GM08714 (cell line): ENCODE data around the gene ANKRD33B.
"Not testable (repeated sequence)": the region's sequence is repeated elsewhere in the genome, so short reads cannot be mapped to it uniquely, and the experiment has no call there.

Experiments
- H3K4me3 ChIP-seq: fragments of 200-500 bp; sonication (Bioruptor generic); 2 replicates; pipeline ENCODE4 v1.5.1; 2014; ENCODE audit warnings: mild to moderate bottlenecking, low read length, inconsistent platforms
- ZNF274 ChIP-seq: IDR thresholded peaks from 2 replicates; pipeline ENCODE4 v1.6.1; 2012; ENCODE audit warnings: mild to moderate bottlenecking, low read depth, low read length

The ANKRD33B gene

DNA sequence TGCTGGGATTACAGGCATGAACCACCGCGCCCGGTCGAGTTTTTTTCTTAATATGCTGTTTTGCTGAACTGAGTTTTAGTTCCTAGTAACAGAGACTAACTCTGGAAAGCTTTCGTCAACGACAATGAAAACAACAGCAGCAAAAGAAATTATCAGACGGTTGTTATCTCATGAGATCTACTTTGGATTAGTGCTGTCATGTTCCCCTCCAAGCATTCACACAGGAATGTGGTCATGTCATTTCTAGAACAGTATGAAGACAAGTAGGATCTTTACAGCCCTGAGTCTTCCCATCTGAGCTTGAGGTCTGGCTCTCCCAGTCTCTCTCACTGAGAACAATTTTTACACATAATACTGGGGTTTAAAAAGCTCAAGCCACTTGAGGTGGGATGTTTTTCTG lies 4.0 kb upstream of the ANKRD33B start:
- no peak overlapping the region for H3K4me3 ChIP-seq
- TF ChIP-seq ZNF274 = no peak

GRCh38 chr5:10562201-10563109 lies 1.4 kb upstream of the ANKRD33B start:
- H3K4me3 ChIP-seq = peak overlapping the region; percentile 76; the same call in 1 of the 2 replicates
- TF ChIP-seq ZNF274 = no peak

GRCh38 chr5:10563110-10563944 lies 543 bp upstream of the ANKRD33B start:
- peak overlapping the region; percentile 76; the same call in 1 of the 2 replicates for H3K4me3 ChIP-seq
- no peak for TF ChIP-seq ZNF274

GRCh38 chr5:10564838-10565784 lies 1.2 kb downstream of the ANKRD33B start:
- H3K4me3 ChIP-seq = peak overlapping the region; percentile 84
- no peak for TF ChIP-seq ZNF274

DNA sequence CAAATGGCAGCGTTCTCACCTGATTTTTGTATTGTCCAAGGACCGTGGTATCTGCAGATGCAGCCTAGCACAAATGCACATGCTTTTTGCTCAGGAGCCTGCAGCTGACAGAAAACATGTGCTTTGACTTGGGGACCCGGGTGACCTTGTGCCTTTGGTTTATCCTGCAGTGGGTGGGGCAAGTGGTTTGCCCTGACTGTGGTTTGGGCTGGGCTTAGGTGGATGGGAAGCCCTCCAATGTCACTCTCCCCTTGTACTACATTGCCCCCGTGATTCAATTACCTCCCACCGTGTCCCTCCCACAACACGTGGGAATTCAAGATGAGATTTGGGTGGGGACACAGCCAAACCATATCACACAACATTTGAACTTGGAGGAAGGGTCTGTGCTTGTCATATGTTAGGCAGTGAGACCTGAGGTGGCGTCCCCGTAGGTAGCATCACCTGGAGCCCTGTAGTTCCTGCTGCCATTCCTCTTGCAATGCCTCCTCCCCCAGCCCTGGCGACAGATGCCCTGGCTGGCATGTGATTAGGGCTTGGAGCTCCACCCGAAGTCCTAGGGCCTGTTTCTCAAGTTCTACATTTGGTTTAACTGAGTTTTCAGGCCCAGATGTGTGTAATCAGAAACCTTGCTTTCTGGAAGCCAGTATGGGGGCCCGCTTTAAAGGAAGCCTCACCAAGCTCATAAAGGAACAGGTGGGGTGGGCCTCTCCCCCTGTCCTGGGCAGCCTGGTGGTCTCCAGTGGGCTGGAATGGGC lies 2.1 kb downstream of the ANKRD33B start:
- no peak for TF ChIP-seq ZNF274

GRCh38 chr5:10566543-10567068 lies 2.7 kb downstream of the ANKRD33B start:
- TF ChIP-seq ZNF274 = no peak
- peak overlapping the region; percentile 84 for H3K4me3 ChIP-seq

More for the DNA sequence above, 2.1 kb downstream of the ANKRD33B start:
- peak overlapping the region; percentile 84 for H3K4me3 ChIP-seq

DNA sequence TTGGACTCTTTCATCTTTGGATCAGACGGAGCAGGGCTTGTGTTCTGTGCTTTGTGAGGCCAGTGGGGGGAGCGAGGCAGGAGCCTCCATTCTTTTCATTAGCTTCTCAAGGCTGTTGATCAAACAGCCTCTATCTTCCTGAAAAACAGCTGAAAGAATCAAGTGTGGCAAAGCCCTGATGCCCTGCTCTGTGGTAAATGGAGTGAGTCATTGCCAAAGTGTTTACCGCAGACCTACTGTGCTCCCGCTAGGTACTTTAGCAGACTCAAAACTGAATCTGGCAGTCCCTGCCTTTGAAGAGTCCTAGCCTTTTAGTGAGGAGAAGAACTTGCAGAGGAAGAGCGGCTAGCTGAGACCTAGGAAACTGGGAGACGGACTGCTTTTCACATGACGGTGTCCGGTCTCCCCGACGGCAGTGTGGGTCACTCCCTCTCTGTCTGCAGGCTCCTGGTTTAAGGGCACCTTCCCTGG lies 3.3 kb downstream of the ANKRD33B start:
- no peak for TF ChIP-seq ZNF274
- peak overlapping the region; percentile 84 for H3K4me3 ChIP-seq

GRCh38 chr5:10567781-10568321 lies 4.0 kb downstream of the ANKRD33B start:
- peak overlapping the region; percentile 84 for H3K4me3 ChIP-seq
- no peak for TF ChIP-seq ZNF274

DNA sequence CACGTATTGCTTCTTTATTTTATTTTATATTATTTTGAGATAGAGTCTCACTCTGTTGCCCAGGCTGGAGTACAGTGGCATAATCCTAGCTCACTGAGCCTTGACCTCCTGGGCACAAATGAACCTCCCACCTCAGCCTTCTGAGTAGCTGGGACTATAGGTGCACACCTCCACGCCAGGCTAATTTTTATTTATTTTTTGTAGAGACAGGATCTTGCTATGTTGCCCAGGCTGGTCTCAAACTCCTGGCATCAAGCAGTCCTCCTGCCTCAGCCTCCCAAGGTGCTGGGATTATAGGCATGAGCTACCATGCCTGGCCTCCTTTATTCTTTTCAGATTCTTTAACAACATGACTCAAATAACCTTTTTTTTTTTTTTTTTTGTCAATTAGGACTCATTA lies 6.7 kb downstream of the ANKRD33B start:
- not testable (repeated sequence) for H3K4me3 ChIP-seq

GRCh38 chr5:10572451-10572850 lies 8.6 kb downstream of the ANKRD33B start:
- H3K4me3 ChIP-seq = no peak overlapping the region
- TF ChIP-seq ZNF274 = no peak

GRCh38 chr5:10573487-10574145 lies 9.7 kb downstream of the ANKRD33B start:
- no peak overlapping the region for H3K4me3 ChIP-seq
- TF ChIP-seq ZNF274 = no peak

DNA sequence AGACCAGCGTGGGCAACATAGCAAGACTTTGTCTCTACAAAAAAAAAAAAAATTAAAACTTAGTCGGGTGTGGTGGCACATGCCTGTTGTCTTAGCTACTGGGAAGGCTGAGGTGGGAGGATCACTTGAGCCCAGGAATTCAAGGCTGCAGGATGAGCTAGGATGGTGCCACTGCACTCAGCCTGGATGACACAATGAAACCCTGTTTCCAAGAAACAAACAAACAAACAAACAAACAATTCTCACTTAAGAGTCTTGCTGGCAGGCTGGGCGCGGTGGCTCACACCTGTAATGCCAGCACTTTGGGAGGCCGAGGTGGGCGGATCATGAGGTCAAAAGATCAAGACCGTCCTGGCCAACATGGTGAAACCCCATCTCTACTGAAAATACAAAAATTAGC lies 11.0 kb downstream of the ANKRD33B start:
- H3K4me3 ChIP-seq = not testable (repeated sequence)
